ENCODE data around the gene B4GALT4. TPM values are rescaled to one million over a fixed set of nuclear protein-coding genes. Genes with fewer than 3 reads are reported as not detected.

B4GALT4 gene
- polyA plus RNA-seq, 1 of the 3 experiments (the other 2 are of a cell fraction) = 15.7 TPM

GRCh38 chr3:119206611-119207511, 33.8 kb downstream of the B4GALT4 start:
- Histone ChIP-seq H3K4me3 (ENCODE audit: low read depth in 2 of 2, low read length in 1 of 2) (no peak overlapping the region), H4K20me1 (ENCODE audit: insufficient read depth) (no peaks in the 10 kb centered on the region), H3K36me3 (replicated peaks in 1 of 2; ENCODE audit: control insufficient read depth in 1 of 2, insufficient read depth in 2 of 2, low read length in 1 of 2) (peaks cover 7 to 16% of the 10 kb centered on the region in 2 experiments), H3K9me2 (no peaks in the 10 kb centered on the region), H3K4me1 (ENCODE audit: control insufficient read depth in 1 of 2, insufficient read depth in 2 of 2, low read depth in 1 of 2, low read length in 1 of 2) (no peaks in the 10 kb centered on the region), H3K4me2 (no peak overlapping the region), H3K9ac (no peak overlapping the region), H3K27me3 (ENCODE audit: insufficient read depth) (no peaks in the 10 kb centered on the region), H3F3A (replicated peaks; ENCODE audit: insufficient read depth) (no peaks in the 10 kb centered on the region), H2AFZ (ENCODE audit: low read depth) (no peak overlapping the region), H3K79me2 (ENCODE audit: insufficient read depth) (no peaks in the 10 kb centered on the region), H3K27ac (ENCODE audit: low read depth in 2 of 2, low read length in 1 of 2) (no peak overlapping the region), H3K9me3 (no peaks in the 10 kb centered on the region)
- TF ChIP-seq RFX5 (IDR thresholded peaks at IDR 0.05; ENCODE audit: low read length) (no peak), TEAD4 (IDR thresholded peaks at IDR 0.05; ENCODE audit: borderline replicate concordance, insufficient read depth) (no peak), CHD2 (IDR thresholded peaks at IDR 0.05; ENCODE audit: low read length, partially characterized antibody) (no peak), POLR2AphosphoS5 (IDR thresholded peaks at IDR 0.05; ENCODE audit: low read depth, low read length) (no peak), FOSL2 (IDR thresholded peaks at IDR 0.05; ENCODE audit: borderline replicate concordance, low read depth) (no peak), REST (IDR thresholded peaks at IDR 0.05; ENCODE audit: low read depth, low read length) (no peak), IRF3 (IDR thresholded peaks at IDR 0.05; ENCODE audit: low read depth, low read length) (no peak), FOXM1 (IDR thresholded peaks at IDR 0.05; ENCODE audit: low read depth) (no peak), USF2 (IDR thresholded peaks at IDR 0.05; ENCODE audit: borderline replicate concordance, low read depth, low read length) (no peak), RXRA (IDR thresholded peaks at IDR 0.05; ENCODE audit: borderline replicate concordance, low read depth) (no peak), TAF1 (IDR thresholded peaks at IDR 0.05; ENCODE audit: borderline replicate concordance, low read depth, low read length) (no peak), GATA2 (CRISPR knock-in tag; IDR thresholded peaks at IDR 0.05) (no peak), NRF1 (IDR thresholded peaks at IDR 0.05; ENCODE audit: low read depth, low read length) (no peak), MAX (IDR thresholded peaks at IDR 0.05; ENCODE audit: low read depth) (no peak), PBX3 (IDR thresholded peaks at IDR 0.05) (no peak)
- ChIA-PET POLR2A (interaction anchor here (0.6 kb wide), 1 partner anchor 576 kb away, joined by 5 read pairs; no protein-coding TSS in a partner anchor), CTCF (no interaction called here)
- DNase-seq = no peak
- 80% methylated on average over 4 of the region's 4 CpGs for WGBS (ENCODE audit: low lambda C conversion rate)
